Sciatic nerve (tissue), 2 donors: ENCODE results near the gene STK32A. TPM values are rescaled to one million over a fixed set of nuclear protein-coding genes. Genes with fewer than 3 reads are reported as not detected.

Experiments
- ATAC-seq: fragments of 200-7000 bp; cut with Tn5 transposase; one replicate; pipeline ENCODE4 v1.9.1; 2020; ENCODE audit warnings: mild to moderate bottlenecking, moderate library complexity
- DNase-seq: peaks from one replicate; pipeline ENCODE4 v3.0.0-alpha.2; 2020; ENCODE audit warnings: low spot score
- intact Hi-C: fragments of 100-400 bp; cut with DNase I; formaldehyde crosslinking; loops from one replicate; pipeline ENCODE4 v1.14.2; 2022
- total RNA-seq: library from RNA; stranded (reverse); fragmentation: NEBNext Ultra II Directional; extraction: Animal tissue kit (Norgen Biotek cat#: 25700); gene quantifications from one replicate; pipeline ENCODE4 v1.2.1, GENCODE V29; 2021
- donor health status: DM: no; HTN: no; CAD: no.
- donor health status: DM: no; HTN: no; CAD: no.

The STK32A gene
- total RNA-seq, 1 donor from 2014 or later = 29.1 TPM

GRCh38 chr5:147407094-147407681 is 172.4 kb downstream of the STK32A start:
- intact Hi-C loops = no loop called here
- ATAC-seq (peak; percentile 25), DNase-seq (no peak)

- DNase-seq (no peak), ATAC-seq (no peak)
- intact Hi-C loops = no loop called here
These were observed 174.2 kb downstream of the STK32A start for GRCh38 chr5:147408980-147409379.

DNA sequence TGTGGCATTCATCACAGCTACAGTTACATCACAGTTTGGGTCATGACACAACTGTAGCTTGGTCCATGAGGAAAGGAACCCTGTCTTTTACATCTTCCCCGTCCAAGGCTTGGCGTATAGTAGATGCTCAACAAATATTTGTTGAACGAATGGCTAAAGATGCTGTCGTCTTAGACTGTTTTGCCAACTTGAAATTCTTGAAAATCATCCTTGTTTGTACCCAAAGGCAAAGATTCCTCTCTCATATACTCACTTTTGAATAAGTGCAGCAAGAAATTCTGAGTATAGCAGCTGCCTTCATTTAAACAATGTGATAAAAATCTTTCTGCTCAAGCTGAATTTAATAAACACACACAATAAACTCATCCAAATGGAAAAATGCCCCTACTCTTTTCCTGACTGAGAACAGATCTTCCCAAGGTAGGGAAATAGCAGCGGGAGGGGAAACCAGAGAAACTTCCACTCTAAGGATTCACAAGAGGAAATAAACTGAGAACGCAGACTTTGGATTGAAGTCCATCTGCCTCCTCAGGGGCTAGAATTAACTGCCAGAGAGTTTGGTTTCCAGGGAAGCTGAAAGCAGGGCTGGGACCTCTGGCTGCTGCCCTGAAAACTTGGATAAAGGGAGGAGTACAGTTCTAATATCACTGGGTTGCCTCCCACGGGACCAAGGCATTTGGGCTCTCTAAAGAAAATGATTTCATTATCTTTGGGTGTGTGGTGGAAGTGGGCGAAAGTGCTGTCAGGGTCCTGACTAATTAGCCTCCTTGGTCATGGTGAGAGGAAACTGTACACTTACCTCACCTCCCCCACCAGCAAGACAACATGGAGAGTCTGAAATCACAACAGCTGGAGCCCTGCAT is 175.9 kb downstream of the STK32A start:
- DNase-seq (no peak), ATAC-seq (peak; percentile 67)
- intact Hi-C loops = no loop called here

DNA sequence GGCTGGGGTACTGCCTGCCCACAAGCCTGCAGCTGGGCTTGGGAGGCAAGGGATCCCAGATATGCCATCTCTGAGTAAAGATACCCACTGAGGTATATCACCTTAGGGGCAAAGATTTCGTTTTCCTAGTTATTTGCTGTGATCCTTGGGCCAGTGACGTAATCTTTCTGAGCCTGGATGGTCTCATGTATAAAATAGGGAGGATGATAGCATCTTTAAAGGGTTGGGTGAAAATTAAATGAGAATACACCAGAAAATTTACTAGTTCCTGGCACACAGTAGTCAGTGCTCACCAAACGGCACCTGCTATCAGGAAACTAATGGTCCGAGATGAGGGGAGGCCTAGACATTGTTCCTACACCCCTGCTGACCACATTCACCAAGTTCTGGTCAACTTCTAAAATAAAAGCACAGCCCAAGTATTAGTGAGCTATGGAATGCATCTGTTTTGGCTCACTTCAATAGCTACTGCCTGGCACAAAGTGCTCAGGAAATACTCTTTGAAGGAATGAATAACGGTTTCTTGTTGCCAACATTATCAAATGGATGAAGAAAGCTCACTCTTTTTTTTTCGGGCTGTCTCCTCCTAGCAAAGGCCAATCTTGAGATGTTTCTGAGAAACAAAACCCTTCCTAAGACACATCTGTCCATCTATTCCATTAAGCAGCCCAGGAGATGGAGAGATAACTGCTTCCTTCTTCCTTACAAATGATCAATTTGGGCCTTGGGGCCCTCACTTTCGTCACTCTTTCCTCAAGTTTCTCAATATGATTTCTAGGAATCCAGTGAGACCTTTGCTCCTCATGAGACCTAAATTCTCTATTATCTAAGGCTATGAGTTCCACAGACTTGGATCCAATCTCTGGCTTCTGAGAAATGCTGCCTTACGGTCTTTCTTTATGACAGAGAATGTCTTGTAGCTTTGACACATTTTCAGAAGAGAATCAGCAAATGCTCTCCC is 176.8 kb downstream of the STK32A start:
- peak; percentile 84 for ATAC-seq
- intact Hi-C loops = no loop called here
- no peak for DNase-seq

- intact Hi-C loops = no loop called here
- ATAC-seq = no peak
These were observed 177.7 kb downstream of the STK32A start for GRCh38 chr5:147412561-147412960.

GRCh38 chr5:147413266-147413665 is 178.4 kb downstream of the STK32A start:
- ATAC-seq (no peak), DNase-seq (no peak)
- intact Hi-C loops = no loop called here

More at GRCh38 chr5:147412561-147412960, 177.7 kb downstream of the STK32A start:
- DNase-seq = no peak

DNA sequence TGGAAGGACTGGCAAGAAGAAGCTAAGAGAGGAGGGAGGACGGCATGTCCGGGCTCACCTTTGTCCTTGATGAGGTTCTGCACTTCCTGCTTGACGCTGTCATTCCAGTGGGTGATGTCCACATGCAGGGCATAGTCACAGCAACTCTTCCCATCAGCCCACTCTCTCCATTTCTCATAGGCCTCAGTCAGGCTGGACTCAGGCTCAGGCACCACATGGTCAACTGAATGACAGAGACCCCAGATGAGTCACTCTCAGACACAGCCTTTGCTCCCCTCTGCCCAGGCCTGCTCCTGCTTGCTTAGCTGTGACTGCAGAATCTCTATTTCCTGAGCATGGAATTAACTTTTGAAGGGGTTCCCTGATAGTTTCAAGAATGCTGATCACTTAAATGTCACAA is 180.8 kb downstream of the STK32A start:
- DNase-seq (no peak), ATAC-seq (no peak)
- intact Hi-C loops = no loop called here

DNA sequence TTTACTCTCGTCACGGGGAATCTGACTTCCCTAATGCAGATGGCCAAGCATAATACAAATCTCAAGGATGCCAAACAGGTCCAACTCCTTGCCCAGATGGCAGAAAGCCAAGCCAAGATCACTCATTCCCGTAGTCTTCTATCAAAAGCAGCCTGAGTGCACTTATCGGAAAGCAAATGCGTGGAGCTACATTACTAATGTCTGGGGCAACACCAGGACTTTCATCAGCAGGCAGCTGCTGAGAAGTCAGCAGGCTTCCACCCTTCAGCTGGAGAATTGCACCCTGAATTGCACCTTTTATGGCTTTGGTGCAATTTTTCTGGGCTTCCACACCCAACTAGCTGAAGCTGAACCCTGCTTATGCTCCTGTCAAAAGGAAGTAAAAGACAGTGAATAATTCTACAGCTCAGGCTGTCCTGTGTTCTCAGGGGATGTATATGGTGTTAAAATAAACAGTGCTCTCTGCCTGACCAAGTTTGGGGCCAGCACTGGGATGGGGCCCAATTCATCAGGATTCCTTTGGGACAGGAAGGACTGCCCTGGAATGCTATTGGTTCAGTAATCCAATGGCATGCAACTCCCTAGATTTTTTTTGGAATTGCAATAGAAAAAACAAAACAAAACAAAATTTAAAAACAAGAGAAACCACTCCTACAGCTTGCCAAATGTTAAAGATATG is 182.4 kb downstream of the STK32A start:
- intact Hi-C loops = no loop called here
- DNase-seq = peak; percentile 64
- ATAC-seq = peak; percentile 86

GRCh38 chr5:147418613-147419012 is 183.8 kb downstream of the STK32A start:
- ATAC-seq = no peak
- DNase-seq = no peak
- intact Hi-C loops = no loop called here

- no peak for DNase-seq
- ATAC-seq = peak; percentile 38
- intact Hi-C loops = no loop called here
These were observed 192.0 kb downstream of the STK32A start for GRCh38 chr5:147426640-147427327.

- DNase-seq = no peak
These were observed 192.9 kb downstream of the STK32A start for GRCh38 chr5:147427521-147428401.

GRCh38 chr5:147430628-147431027 is 195.8 kb downstream of the STK32A start:
- ATAC-seq = no peak
- intact Hi-C loops = loop anchor here (5.0 kb wide), 1 partner anchor 1112 kb away; no protein-coding TSS in a partner anchor
- no peak for DNase-seq

More at GRCh38 chr5:147427521-147428401, 192.9 kb downstream of the STK32A start:
- intact Hi-C loops = no loop called here
- peak; percentile 68 for ATAC-seq

- DNase-seq (no peak), ATAC-seq (no peak)
- intact Hi-C loops = loop anchor here (5.0 kb wide), 1 partner anchor 1111 kb away; no protein-coding TSS in a partner anchor
These were observed 196.8 kb downstream of the STK32A start for GRCh38 chr5:147431586-147431985.

DNA sequence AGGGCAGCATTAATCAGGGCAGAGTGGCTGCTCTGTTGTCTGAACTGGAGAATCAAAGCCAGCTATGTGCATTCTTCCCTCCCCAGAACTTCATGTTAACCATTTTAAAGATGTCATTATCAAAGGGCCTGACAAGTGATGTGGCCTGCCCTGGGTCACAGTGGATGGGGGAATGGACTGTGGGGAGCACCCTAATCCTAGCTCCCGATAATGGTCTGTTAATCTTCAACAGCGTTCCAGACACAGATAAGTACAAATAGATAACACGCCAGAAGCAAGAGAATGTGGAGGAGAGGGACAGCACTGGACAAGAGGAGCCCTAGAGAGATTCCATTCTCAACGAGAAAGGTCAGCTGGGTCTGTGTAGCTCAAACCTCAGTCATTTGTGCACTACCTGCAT is 197.5 kb downstream of the STK32A start:
- intact Hi-C loops = loop anchor here (5.0 kb wide), 1 partner anchor 1110 kb away; no protein-coding TSS in a partner anchor
- no peak for ATAC-seq

GRCh38 chr5:147434049-147434448 is 199.2 kb downstream of the STK32A start:
- no peak for ATAC-seq
- DNase-seq = no peak
- intact Hi-C loops = loop anchor here (5.0 kb wide), 1 partner anchor 1108 kb away; no protein-coding TSS in a partner anchor

More for the DNA sequence above, 197.5 kb downstream of the STK32A start:
- DNase-seq = no peak

- DNase-seq = no peak
- peak; percentile 39 for ATAC-seq
- intact Hi-C loops = no loop called here
These were observed 201.8 kb downstream of the STK32A start for GRCh38 chr5:147436596-147436995.

DNA sequence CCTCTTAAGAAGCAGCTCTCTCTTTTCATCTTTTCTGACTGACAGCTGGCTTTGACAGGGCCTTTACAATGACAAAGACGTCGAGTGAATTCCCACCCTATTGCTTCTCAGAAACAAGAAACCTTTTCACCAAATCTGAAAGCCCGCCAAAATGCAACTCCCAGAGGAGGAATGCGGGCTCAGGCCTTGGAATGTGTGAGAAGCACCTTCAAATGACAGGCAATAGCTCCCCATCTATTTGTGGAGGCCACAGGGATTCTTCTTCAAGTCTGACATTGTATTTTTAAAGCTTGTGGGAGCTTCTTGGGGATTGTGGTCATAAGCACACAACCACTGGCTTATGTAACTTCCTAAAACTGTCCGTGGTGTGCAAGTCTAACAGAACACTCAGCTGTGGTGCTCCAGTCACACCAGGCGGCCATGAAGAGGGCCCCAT is 202.4 kb downstream of the STK32A start:
- DNase-seq (no peak), ATAC-seq (peak; percentile 74)
- intact Hi-C loops = no loop called here
